Measurements from ENCODE around the gene HSF2. TPM values are rescaled to one million over a fixed set of nuclear protein-coding genes. Genes with fewer than 3 reads are reported as not detected.

HSF2 gene
- polyA plus RNA-seq, 3 donors = 29.3 to 38.7 (median 32.8) TPM

GRCh38 chr6:122389704-122390372 lies 9.6 kb upstream of the HSF2 start:
- no peak for DNase-seq (ENCODE audit: extremely low read depth in 1 of 11, low read depth in 9 of 11, low spot score in 4 of 11)

DNA sequence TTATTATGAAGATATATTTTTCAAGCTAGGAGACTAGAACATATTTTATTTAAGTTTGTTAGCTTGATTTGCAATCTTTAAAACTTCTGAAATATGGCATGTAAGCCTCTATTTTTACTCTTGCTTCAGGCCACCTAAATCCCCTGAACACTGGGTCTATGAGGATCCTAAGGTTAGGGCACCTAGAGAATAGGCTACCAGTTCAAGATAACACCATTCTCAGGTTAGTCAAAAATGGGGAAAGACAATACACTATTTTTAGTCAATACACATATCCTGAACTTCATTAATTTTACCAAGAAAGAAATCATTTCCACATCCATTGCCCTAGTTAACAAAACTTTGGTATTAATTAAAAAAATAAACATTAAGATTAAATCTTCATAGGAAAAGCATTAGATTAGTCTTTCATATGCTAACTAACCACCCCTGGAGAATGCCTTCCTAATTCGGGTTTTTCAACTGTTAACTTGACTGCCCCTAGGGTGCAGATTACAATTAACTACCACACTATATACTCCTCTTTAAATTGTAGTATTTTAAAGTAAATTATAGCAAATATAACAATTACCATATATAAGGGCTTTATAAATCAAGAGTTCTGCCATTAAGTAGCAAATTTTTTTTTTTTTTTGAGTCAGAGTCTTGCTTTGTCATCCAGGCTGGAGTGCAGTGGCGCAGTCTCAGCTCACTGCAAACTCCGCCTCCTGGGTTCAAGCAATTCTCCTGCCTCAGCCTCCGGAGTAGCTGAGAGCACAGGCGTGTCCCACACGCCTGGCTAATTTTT lies 6.7 kb upstream of the HSF2 start:
- DNase-seq (ENCODE audit: extremely low read depth in 1 of 11, low read depth in 9 of 11, low spot score in 4 of 11) = no peak

GRCh38 chr6:122393351-122393896 lies 6.0 kb upstream of the HSF2 start:
- DNase-seq (ENCODE audit: extremely low read depth in 1 of 11, low read depth in 9 of 11, low spot score in 4 of 11) = peak in 1 of 11 donors; percentile 10

- no peak for DNase-seq (ENCODE audit: extremely low read depth in 1 of 11, low read depth in 9 of 11, low spot score in 4 of 11)
Observed at GRCh38 chr6:122394016-122394415, 5.4 kb upstream of the HSF2 start.

DNA sequence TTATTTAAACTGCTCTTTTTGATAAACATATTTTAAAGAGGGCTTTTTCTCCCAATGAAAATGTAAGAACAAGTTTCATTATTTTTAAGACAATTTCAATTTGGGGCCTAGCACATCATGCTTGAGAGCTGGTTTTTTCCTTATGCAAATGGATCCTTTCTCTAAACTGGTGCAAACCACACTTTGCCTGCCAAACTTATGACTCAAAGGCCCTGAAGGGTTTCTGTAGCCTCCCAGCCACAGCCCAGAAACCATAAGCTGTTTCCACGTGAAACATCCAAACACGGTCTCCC lies 451 bp upstream of the HSF2 start:
- DNase-seq (ENCODE audit: extremely low read depth in 1 of 11, low read depth in 9 of 11, low spot score in 4 of 11) = no peak

GRCh38 chr6:122400121-122400450 lies 634 bp downstream of the HSF2 start:
- DNase-seq (ENCODE audit: extremely low read depth in 1 of 11, low read depth in 9 of 11, low spot score in 4 of 11) = peak in 1 of 11 donors; percentile 16

DNA sequence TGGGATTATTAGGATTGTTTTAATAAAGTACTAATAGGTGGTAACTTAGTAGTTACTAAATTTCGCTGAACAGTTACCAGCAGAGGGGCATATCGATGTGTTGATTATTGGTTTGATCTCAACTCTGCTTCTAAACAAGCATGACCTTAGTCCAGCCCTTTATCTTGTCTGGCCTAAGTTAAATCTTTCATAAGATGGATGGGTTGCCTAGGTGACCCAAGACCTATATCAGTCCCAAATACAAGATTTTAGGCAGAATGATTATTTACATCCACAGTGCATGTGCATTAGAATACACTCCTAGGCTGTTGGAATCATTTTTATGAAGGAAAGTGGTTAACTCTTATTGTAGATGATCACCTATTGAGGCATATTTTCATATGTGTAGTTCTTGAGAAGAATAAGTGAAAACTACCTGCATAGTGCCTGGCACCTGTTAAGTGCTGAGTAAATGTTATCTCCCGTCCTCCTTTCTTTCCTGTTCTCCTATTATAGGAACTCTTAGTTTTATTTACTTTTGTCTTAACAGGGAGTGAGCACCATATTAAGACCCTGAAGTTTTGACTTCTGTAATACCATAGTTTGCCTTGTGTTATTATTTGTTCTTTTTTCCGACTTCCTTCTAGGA lies 1.1 kb downstream of the HSF2 start:
- no peak for DNase-seq (ENCODE audit: extremely low read depth in 1 of 11, low read depth in 9 of 11, low spot score in 4 of 11)

DNA sequence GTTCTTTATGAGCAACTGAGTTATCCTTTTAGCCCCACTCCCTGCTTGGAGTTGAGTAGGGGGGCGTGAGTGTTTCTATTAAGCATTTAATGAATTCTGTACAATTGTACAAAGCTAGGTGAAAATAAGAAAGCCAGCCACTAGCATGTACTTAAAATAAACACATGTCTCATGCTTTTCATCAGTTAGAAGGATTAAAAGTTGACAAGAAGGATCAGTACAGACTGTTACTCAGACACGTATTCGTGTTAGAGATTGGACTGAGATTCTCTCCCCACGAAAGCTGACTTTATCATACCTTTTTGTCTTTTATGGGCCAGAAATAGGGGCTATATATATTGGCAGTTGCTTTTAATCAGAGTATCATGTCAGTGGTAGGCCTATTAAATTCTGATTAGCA lies 1.7 kb downstream of the HSF2 start:
- no peak for DNase-seq (ENCODE audit: extremely low read depth in 1 of 11, low read depth in 9 of 11, low spot score in 4 of 11)

- no peak for DNase-seq (ENCODE audit: extremely low read depth in 1 of 11, low read depth in 9 of 11, low spot score in 4 of 11)
Observed at GRCh38 chr6:122404444-122404843, 5.0 kb downstream of the HSF2 start.

DNA sequence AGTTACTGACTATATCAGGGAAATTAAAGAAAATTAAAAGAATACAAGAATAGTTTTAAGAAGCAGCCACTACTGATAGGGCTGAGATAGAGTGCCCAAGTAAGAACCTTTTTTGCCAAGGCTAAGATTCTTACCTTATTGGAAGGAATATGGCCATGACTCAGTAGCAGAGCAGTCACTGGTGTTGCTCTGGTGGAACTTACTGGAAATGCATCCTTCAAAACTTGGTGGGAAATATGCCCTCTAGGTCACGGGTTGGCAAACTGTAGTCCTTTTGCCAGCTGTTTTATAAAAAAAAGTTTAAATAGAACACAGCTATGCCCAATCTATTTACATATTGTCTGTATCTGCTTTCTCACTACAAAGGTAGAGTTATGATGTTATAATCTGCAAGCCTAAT lies 6.0 kb downstream of the HSF2 start:
- DNase-seq (ENCODE audit: extremely low read depth in 1 of 11, low read depth in 9 of 11, low spot score in 4 of 11) = no peak

- no peak for DNase-seq (ENCODE audit: extremely low read depth in 1 of 11, low read depth in 9 of 11, low spot score in 4 of 11)
Observed at GRCh38 chr6:122406187-122406586, 6.7 kb downstream of the HSF2 start.

- no peak for DNase-seq (ENCODE audit: extremely low read depth in 1 of 11, low read depth in 9 of 11, low spot score in 4 of 11)
Observed at GRCh38 chr6:122407712-122408111, 8.3 kb downstream of the HSF2 start.

- DNase-seq (ENCODE audit: extremely low read depth in 1 of 11, low read depth in 9 of 11, low spot score in 4 of 11) = no peak
Observed at GRCh38 chr6:122408240-122408639, 8.8 kb downstream of the HSF2 start.

DNA sequence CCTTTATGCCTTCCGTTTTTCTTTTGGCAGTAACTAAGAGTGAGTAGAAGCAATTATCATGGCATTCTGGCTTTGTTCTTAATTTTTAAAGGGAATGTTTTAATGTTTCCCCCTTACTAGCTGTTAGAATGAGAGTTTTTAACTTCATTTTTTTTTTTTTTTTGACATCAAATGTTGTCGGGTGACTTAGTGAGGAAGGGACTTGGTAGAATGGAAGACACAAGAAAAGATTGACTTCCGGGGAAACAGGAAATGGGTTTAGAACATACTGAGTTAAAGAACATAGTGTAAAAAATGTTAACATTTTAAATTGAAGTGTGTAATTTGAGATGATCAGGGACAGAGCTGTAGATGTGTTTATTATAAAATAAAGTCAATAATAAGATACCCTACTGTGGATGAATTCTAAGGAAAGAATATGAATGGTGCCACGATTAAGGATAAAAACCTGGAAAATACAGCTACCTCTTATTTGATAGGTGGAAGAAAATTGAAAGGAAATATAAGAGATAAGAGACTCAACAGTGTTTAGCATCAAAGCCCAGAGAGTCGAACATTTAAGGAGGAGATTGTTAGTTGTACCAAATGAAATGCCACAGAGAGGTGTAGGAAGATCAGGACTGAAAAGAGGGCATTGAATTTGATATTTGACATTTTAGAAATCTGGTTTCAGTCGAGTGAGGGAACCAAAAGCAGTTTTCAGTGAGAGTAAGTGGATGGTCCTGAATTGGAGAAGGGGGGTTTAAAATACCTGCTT lies 9.4 kb downstream of the HSF2 start:
- DNase-seq (ENCODE audit: extremely low read depth in 1 of 11, low read depth in 9 of 11, low spot score in 4 of 11) = no peak

- no peak for DNase-seq (ENCODE audit: extremely low read depth in 1 of 11, low read depth in 9 of 11, low spot score in 4 of 11)
Observed at GRCh38 chr6:122412001-122412400, 12.5 kb downstream of the HSF2 start.

- no peak for DNase-seq (ENCODE audit: extremely low read depth in 1 of 11, low read depth in 9 of 11, low spot score in 4 of 11)
Observed at GRCh38 chr6:122416825-122417224, 17.4 kb downstream of the HSF2 start.

DNA sequence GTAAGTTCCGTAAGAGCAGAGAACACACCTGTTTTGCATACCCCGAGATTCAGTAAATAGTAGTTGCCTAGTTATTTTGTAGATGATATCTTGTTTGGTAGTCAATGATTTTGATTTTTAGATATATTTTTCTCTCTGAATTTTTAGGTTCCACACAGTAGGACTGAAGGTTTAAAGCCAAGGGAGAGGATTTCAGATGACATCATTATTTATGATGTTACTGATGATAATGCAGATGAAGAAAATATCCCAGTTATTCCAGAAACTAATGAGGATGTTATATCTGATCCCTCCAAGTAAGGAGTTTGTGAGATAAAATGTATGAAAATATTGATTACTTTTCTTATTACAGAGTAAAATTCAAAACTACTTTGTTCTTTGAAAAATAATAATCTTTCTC lies 22.6 kb downstream of the HSF2 start:
- no peak for DNase-seq (ENCODE audit: extremely low read depth in 1 of 11, low read depth in 9 of 11, low spot score in 4 of 11)

- no peak for DNase-seq (ENCODE audit: extremely low read depth in 1 of 11, low read depth in 9 of 11, low spot score in 4 of 11)
Observed at GRCh38 chr6:122422614-122423267, 23.3 kb downstream of the HSF2 start.

DNA sequence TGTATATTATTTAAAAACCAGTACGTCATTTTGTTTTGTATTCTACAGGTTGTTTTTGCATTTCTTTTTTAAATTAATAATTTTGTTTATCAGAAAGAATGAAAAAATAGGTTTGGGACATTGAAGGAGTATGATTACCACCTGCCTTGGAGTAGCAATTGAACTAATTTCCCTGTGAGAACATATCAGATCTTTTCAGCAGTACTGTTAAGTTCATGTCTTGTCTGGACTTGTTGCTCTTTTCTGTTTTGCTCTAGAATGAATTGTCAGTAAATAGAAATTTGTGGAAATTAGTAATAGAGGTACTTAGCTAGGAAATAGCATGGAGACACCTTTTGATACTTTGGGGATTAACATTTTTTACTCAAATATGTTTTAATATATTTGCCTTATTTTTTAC lies 24.3 kb downstream of the HSF2 start:
- DNase-seq (ENCODE audit: extremely low read depth in 1 of 11, low read depth in 9 of 11, low spot score in 4 of 11) = no peak

All from renal cortex interstitium (tissue), 11 donors.